GM18502 (cell line): ENCODE measurements around the gene HECW1.

Experiments
- ATAC-seq: cut with Tn5 transposase; IDR thresholded peaks from one replicate; pipeline ENCODE4 v1.9.1; 2021; ENCODE audit warnings: mild to moderate bottlenecking; ENCODE audit not compliant: unreplicated experiment, poor library complexity

Gene HECW1

DNA sequence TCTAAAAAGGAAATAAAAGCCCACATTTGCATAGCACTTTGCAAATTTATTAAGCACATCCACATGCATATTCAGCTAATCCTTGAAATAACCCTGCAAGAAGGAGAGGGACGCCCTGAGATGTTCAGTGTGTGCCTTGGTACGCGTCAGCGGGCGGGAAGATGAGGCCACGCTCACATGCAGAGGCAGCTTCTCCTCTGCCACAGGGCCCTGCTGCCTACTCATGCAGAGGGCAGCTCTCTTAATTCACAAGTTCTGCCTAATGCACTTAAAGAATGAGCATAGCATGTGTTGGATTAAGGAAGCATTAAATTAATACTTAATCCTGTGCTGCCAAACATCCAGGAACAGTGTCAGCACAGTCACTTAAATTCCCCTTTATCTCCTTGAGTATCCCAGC lies 132.3 kb downstream of the HECW1 start:
- ATAC-seq: no peak

DNA sequence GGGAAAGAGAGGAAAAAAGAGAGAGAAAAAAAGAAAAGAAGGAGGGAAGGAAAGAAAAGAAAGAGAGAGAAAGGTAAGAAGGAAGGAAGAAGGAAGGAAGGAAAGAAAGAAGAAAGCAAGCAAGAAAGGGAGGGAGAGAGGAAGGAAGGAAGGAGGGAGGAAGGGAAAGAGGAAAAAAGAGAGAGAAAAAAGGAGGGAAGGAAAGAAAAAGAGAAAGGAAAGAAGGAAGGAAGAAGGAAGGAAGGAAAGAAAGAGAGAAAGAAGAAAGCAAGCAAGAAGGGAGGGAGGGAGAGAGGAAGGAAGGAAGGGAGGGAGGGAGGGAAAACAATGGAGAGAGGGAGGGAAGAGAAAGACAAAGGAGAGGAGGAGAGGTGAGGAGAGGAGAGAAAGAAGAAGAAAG lies 135.3 kb downstream of the HECW1 start:
- no peak for ATAC-seq

DNA sequence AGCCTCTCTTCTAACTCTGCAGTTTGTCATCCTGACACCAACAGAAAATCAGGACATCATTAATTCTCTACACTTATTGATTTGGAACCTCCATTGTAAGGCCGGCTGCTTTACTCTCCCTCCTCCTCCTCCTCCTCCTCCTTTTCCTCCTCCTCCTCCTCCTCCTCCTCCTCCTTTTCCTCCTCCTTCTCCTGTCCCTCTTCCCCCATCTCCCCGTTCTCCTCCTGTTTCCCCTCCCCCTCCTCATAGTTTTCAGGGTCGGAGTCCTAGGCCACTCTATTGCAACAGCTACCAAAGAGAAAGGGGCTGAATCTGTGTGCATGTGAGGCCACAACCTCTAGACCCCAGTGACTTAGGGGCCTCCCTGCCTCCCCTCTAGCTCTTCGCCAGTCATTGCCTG lies 136.1 kb downstream of the HECW1 start:
- ATAC-seq: no peak

DNA sequence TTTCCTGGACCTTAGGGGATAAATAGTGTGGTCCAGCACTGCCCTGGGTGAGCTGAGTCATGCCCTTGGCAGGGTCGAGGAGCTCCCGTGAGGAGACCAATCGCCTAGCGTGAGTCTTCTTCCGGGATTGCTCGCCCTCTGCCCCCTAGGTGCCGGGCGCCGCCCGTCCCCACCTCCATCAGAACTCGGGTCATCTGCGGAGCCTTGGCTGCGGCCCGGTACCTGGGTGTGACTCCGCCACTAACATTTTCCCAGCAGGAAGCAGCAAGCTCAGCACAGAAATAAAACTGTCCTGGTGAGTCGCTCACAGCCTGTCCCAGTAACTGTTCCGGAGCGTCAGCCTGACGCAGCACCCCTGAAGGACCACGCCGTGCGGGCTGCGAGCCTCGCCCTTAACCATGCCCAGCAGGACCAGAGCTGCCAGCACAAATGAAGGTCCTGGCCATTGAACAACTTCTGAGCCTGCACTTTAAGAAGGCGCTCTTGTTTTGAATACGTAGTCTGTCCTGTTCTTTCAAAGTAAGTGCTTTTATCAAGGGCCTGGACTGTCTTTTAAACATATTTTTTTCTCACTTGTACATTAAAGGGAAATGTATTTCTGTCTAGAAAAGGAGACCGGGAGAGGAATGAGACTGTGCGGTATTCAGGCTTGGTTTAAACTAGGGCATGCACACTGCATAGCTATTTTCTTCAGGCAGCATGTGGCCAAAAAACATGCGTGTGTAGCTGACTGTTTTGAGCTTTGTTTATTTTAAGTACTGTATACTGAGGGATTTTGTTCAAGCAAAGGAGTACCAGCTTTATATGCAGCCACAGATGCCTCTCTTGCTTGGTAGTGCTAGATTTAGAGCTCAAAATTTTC lies 136.7 kb downstream of the HECW1 start:
- no peak for ATAC-seq

DNA sequence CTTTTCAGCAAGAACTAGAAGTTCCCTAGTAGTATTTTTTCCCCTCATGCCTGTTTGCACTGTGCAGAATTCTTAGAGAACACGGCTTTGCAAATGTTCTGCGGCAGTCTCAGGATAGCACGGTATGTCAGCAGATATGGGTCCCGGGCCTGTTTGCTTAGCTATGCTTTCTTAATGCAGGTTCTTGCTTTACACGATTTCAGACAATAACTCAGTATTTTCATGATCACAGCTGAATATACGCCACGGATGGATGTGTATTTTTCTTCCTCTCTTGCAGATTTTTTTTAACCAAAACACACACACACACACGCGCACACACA lies 137.3 kb downstream of the HECW1 start:
- ATAC-seq: no peak

DNA sequence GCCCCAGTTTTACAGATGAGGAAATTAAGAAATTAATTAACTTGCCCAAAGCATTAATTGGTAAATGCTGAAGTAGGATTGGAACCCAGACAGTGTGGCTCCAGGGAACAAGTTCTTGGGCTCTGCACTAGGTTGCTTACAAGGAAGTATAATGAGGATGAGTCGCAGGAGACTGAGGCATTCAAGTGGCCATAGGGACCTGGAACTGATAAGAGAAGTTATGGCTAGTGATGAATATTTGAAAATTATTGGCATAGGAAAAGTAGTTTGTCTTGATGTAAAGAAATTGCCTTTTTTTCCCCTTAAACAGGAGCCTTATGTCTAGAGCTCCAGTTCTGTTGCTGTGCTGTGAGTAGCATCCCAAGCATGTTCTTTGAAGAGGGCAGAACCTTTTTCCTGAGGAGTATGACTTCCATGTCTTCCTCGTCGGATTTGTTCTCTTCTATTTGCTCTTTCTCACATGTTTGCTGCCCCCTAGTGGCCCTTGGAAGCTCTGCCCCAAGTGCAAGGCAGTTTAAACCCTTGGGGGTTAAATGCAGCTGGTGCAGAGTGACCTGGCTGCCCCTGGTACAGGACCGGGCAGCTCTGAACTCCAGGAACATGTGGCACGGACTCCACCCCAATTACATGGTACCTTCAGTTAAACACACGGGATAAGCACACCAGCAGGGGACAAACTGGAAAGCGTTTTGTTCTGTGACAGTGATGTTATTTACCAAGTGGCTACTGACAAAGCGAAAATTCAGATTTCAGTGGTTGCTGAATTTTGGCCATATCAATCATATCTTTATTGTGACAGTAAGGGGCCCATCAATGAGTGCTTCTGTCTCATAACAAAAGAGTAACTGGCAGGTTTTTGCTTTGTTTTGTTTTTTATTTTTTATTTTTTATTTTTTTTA lies 148.8 kb downstream of the HECW1 start:
- peak; percentile 80 for ATAC-seq

DNA sequence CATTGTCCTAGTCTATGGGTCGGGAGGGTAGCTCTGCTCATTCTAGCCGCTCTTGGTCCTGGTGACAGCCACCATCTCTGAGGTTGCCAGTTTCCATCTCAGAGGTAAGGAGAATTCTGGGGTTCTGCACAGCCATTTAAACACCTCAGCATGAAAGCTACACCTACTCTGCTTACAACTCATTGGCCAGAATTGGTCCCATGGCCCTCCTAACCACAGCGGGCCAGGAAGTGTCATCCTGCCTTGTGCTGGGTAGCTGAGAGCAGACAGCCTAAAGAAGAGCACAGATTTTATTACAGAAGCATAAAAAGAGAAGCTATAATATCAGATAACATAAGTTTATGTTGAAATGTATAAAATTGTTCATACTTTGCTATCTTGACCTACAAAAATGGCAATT lies 152.7 kb downstream of the HECW1 start:
- no peak for ATAC-seq

DNA sequence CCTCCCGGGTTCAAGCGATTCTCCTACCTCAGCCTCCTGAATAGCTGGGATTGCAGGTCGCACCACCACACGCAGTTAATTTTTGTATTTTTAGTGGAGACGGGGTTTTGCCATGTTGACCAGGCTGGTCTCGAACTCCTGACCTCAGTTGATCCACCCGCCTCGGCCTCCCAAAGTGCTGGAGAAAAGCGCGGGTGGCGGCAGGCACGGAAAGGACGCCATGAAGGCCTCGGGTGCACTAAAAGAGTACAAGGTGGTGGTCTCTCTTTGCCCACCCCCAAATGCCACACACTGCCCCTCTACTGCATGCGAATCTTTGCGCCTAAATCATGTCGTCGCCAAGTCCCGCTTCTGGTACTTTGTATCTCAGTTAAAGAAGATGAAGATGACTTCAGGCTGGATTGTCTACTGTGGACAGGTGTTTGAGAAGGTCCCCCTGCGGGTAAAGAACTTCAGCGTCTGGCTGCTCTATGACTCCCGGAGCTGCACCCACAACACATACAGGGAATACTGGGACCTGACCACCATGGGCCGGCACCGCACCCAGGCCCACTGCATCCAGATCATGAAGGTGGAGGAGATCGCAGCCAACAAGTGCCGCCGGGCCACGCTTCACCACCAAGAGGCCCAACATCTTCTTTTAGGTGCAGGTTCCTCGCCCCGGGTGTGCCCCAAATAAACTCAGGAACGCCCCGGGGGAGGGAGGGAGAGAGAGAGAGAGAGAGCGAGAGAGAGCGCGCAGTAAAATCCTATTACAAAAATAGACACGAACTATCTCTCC lies 161.7 kb downstream of the HECW1 start:
- ATAC-seq: no peak

DNA sequence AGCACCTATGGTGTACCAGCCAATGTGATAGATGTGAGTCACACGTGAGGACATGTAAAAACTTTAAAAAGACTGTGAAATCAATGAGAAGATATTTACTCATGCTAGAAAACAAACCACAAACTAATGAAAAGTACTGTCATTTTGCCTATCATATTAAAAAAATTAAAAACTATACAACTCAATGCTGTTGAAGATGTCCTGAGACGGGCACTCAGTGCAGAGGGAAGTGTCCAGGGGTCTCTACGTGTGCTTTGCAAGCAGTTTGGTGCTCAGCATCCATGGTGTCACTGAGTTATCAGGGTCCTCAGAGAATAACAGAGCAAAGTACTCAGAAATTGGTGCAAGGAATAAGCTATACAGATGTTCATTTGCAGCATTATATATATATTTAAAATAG lies 162.3 kb downstream of the HECW1 start:
- ATAC-seq: no peak

DNA sequence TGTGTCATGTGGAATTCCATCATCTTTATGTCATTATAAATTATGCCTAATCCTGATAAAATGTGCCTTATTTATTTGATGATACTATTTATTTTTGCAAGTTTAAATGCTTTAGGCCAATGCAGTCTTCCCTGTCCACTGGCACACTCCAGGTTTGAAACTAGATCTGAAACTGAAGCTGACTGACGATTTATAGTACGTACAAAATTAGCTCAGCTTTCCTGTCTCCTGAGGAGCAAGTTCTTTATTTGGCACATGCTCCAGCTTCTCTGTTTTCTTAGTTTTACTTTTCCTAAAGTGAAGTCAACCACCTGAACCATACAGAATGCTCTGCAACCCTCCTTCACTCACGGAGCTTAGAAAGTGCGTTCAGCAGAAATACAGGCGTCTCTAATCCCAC lies 164.1 kb downstream of the HECW1 start:
- no peak for ATAC-seq

DNA sequence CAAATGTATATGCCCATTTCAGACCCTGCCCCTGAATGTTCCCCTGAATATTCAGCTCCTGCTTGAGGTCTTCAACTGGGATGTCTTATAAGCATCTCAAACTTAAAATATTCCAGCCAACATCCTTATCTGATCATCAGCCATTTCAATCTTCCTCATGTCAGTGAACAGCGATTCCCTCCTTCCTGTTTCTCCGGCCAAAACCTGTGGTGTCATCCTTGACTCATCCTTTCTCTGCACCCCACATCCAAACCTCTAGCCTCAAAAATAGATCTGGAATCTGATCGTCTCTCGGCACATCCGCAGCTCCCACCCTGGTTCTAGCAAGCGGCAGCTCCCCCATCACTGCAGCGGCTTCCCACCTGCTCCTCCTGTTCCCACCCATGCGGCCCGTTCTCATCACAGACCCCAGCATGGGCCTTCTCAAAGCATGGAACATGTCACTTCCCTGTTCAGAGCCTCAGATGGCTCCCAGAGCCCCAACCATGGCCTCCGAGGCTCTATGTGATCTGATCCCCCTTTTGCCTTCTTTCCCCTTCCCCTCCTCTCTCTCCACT lies 165.7 kb downstream of the HECW1 start:
- ATAC-seq: no peak

DNA sequence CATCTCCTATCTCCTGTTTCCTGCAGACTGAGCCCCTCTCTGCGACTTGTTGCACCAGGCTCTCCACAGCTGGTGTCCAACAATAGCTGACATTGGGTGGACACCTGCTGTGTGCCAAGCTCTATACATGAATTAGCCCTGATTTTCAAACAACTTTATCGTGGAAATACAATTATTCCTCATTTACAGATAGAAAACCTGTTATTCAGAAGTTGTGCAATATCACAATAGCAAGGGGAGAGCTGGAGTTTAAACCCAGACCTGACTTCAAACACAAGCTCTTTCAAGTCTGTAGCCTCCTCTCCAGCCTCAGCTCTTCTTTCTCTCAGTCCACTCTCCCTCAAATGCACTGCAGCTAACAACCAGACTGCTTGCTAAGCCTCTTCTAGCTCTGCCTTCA lies 168.8 kb downstream of the HECW1 start:
- ATAC-seq: no peak

DNA sequence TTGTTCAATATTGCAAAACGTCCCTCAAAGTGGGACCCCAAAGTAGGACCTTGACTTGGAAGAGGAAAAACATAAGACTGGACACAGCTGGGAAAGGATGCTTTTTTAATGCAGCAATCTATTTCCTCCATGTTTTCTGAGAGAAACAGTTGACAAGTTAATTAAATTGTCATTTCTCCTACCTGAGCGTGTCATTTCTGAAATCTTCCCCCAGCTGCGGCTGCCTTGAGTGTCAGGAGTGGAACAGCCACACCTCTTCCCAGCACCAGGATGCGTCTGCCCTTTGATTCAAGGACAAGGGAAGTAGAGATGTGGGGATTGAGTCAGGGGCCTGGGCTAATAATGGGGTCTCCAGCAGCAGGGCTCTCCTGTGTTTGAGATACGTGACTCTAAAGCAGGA lies 171.3 kb downstream of the HECW1 start:
- no peak for ATAC-seq

DNA sequence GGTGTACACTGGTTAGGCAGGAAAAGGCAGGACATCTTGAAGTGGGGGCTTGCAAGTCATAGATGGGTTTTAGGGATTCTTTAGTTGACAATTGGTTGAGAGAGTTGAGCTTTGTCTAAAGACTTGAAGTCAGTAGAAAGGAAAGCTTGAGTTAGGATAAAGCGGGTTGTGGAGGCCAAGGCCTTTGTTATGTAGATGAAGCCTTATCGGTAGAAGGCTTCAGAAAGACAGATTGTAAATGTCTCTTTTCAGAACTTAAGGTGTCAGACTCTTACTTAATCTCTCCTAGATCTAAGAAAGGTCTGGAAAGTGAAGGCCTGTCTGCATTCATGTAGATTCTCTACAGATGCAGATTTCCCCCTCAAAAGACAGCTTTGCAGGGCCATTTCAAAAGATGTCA lies 177.4 kb downstream of the HECW1 start:
- ATAC-seq: no peak

DNA sequence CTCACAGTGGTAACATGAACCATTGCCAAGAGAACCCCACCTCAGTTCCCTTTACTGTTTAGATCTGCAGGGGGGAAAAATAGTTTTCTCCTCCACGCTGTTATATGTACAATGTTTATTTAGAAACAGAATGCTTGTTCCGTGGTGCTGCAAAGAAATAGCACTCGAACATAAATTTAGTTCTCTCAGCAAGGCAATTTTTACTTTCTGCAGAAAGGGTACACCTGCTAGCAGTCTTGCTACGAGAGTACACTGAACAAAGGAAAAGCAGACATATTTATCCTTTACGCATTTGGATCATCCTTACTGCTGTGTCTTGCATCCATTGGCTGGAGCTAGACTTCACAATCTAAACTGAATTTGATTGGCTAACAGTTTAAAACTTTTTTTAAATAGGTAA lies 178.5 kb downstream of the HECW1 start:
- ATAC-seq: no peak

DNA sequence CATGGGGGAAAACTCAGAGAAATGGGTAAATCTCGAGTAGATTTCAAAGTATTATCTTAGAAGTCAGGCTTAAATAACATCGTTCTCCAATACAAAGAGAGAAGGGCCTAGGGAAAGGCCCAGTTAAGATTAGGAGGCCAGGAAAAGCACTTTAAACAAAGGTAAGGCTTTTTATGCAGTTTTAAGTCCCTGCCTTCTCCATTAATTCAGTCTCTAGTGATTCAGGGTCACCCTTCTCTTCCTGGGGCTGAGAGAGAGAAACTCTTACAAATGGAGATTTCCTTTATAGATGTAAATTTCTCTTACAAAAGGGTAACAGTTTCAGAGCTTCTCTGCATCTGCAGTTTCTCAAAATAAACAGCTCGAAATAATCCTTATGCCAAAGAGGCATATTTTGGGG lies 179.3 kb downstream of the HECW1 start:
- no peak for ATAC-seq

DNA sequence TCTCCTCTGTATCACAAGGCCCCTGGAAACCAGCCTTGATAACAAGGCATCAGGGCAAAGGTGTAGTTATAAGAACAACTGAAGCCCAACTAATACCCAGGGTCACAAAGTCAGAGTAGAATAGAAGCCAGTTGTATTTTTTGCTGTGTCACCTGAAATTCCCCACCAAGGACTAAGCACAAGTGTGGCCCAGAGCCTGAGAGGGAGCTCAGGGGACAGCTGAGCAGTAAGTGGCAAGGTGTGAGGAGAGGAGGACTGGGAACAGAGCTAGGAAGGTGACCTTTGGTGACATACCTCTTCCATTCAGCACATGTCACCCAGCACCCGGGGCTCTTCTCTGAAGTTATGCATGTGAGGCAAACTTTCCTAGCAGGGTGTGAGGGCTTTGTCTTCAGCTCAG lies 179.9 kb downstream of the HECW1 start:
- ATAC-seq: no peak

DNA sequence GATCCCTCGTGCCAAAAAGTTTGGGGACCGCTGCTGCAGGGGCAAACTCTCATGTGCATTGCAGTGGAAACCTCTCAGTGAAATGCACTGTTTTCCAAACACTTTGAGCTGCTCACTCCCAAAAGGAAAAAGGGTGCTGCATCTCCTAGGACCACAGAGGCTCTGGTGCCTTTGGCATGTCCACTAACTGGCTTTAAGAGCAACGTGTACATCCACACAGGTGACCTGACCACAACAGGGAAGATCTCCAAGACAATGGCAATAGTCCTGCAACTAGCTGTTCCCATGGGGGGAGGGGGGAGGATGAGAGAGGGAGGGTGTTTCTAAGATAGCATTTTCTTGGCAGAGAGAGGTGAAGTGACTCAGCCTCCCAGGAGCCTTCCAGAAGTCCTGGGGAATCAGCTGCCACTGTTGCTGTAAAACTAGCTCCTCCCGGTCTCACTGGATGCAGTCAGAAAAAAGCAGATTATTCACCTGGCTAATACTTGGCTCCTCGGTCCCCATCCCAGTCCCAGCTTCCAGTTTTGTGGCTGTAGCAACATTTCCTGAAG lies 181.7 kb downstream of the HECW1 start:
- ATAC-seq: no peak

DNA sequence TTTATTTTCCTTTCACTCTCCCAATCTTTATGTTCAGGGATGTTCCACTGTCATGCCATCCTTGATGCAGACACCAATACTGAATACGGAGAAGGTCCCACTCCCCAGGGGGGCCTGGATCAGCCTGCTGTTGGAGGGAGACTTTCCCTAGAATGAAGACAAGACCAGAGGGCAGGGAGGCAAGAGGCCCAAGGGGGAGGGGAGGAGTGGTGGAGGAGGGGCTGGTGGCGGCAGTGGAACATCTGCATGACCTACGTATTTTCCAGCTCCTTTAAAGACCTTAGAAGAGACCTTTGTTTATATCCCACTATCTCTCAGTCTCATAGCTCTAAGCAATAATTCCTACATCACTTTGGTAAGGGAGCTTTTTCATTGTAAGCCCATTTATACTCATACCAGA lies 183.0 kb downstream of the HECW1 start:
- no peak for ATAC-seq

DNA sequence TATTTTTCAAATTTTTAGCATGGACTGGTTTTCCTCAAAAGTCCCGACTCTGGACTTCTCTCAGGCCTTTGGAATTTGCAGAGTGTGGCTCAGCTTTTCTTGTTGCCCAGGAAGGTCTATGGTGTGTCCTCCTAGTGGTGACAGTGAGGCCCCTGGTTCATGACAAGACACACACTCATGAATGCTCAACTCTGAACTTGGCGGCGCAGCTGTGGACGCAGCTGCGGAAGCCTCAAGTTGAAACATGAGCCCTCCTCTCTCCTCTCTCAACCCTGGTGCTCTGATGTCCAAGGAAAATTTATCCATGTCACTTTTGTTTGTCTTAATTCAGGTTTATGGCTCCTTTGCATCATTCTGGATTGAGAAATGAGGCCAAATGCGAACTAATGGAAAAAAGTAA lies 183.9 kb downstream of the HECW1 start:
- no peak for ATAC-seq
